Lung microvascular endothelial cell (primary cell): Measurements from ENCODE around the gene SLC16A5. TPM values are rescaled to one million over a fixed set of nuclear protein-coding genes. Genes with fewer than 3 reads are reported as not detected.
A peak's percentile ranks its signal among the peaks of the same experiment; 100 is the strongest.
"Not testable (repeated sequence)": the region's sequence is repeated elsewhere in the genome, so short reads cannot be mapped to it uniquely, and the experiment has no call there.

Experiments used
- DNase-seq, 2 donors: peaks; one replicate each; pipeline versions ENCODE4 v3.0.0 to v3.0.0-alpha.2; 2010; ENCODE audit warnings: low read depth in 2 of 2
- total RNA-seq: library from RNA; depleted of rRNA; stranded (reverse); fragments of >200 nt; gene quantifications from 2 replicates; pipeline ENCODE4 v1.2.1, GENCODE V29; 2014

Gene SLC16A5, protein sequence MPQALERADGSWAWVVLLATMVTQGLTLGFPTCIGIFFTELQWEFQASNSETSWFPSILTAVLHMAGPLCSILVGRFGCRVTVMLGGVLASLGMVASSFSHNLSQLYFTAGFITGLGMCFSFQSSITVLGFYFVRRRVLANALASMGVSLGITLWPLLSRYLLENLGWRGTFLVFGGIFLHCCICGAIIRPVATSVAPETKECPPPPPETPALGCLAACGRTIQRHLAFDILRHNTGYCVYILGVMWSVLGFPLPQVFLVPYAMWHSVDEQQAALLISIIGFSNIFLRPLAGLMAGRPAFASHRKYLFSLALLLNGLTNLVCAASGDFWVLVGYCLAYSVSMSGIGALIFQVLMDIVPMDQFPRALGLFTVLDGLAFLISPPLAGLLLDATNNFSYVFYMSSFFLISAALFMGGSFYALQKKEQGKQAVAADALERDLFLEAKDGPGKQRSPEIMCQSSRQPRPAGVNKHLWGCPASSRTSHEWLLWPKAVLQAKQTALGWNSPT
- total RNA-seq: 2.0 and 3.9 TPM in 2 replicates

DNA sequence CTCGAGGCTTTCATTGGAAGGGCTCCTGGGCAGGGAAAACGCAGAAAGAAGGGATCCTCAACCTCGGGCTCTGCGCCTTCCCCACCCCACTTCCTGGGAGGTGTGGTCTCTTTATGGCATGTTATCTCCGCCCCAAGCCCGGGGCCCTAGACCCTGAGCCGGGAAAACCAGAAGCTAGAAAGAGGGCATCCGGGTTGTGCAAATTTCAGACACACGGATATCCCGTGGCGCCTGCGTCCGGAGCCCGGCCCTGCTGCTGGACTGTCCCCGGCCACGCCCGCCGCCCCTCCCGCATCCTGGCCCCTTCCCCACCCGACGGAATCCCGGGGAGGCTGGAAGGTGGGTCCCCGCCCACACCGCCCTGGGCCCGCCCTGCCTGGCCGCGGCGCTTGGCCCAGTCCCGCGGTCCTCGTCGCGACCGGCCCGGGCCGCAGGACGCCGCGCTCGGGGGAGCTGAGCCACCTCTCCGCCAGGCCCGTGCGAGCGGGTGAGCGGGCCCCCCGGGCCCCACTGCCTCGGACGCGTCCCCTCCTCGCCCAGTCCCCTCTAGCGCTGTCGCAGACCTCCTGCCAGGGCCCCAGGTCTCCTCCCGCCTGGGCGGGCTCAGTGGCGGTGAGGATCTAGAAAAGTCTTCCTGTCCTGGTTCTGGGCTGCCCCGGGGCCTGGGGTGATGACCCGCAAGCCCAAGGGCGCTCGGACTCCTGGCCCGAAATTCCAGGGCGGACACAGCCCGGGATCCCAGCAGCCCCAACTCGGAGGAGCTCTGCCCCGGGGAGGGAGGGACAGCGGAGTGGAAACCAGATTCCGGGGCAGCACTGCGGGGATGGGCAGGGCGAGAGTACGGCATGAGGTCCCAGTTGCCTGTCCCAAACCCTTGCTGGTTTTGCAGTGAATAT, at the start of gene SLC16A5:
Gene SLC16A5 (plus strand): TSS at position 397 of the 896 bp plus-strand sequence. CDS start 5,683 bp downstream, outside the sequence.
- peak; percentile 72 to 94 for DNase-seq

DNA sequence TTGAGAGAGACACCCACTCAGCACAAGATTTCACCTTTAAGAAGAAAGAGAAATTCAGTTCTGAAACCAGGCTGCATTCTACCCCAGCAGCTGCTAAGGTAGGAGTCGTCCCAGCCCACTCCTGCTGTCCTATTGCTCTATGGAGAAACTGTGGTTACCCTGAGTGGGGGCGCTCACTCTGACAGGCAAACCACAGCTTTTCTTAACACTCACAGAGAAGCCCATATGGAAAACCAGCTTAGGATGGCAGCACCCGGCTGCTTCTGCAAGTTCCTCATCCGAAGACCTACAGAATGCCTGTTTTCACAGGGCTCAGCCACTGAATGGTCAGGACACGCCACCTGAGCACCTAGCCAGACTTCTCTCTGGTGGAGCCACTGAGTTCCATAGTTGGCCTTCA, 48.5 kb upstream of the SLC16A5 start:
- no peak for DNase-seq

DNA sequence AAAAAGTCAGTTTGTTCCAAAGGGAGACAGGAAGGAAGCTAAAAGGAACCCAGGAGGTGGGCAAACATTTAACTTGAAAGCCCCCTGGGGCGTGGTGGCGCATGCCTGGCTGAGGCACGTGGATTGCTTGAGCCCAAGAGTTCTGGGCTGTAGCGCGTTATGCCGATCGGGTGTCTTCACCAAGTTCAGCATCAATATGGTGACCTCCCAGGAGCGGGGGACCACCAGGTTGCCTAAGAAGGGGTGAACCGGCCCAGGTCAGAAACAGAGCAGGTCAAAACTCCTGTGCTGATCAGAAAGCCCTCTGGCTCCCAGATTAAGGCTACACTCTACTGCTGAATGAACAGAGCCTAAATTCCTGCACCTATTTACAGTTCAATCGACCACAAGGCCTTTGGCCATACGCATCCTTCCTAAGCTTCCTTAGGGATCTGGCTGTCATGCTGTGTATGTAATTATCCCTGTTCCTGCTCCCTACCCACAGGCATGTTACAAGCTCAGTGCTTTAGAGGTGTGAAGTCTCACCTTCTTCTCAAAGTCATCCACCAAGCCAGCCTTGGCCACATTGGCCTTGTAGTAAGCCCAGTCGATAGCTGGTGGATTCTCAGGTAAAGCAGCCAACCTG, 46.0 kb upstream of the SLC16A5 start:
- DNase-seq: no peak

DNA sequence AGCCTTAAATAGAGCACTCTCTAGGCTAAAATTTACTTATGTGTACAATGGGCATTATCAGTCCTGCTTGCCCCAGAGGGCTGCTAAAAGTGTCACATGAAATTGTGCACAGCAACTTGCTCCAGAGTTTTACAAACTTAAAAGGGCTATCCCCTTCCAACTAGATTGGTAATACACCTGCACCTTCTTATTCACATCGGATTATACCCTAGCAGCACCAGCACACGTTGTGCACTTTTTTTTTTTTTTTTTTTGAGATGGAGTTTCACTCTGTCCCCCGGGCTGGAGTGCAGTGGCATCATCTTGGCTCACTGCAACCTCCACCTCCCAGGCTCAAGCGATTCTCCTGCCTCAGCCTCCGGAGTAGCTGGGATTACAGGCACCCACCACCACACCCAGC, 44.0 kb upstream of the SLC16A5 start:
- DNase-seq: not testable (repeated sequence)

DNA sequence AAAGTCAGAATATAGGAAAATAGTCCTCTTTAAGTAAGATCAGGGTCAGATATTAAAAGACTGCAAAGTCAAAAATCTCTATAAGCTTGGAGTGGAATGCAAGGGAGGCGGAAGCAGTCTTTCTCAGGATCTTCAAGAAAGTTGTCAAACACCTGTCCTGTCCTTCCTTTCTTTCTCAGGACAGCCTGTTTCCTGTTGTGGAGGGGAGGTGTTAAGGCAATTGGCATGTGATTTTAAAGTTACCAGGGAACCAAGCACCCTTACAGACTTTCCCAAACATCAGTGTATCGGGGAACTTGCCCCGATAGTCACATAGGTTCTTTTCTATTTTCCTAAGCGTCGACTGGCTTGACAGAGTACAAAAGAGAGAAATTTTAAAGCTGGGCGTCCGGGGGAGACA, 43.0 kb upstream of the SLC16A5 start:
- no peak for DNase-seq

DNA sequence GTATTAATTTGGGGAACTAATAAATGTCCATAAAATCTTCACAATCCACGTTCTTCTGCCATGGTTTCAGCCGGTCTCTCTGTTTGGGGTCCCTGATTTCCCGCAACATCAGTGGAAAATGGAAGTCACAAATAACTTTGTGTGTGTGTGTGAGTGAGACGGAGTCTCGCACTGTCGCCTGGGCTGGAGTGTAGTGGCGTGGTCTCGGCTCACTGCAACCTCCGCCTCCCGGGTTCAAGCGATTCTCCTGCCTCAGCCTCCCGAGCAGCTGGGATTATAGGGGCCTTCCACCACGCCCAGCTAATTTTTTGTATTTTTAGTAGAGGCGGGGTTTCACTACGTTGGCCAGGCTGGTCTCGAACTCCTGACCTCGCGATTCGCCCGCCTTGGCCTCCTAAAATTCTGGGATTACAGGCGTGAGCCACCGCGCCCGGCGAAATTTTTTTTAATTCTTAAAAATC, 41.8 kb upstream of the SLC16A5 start:
- DNase-seq: not testable (repeated sequence)

DNA sequence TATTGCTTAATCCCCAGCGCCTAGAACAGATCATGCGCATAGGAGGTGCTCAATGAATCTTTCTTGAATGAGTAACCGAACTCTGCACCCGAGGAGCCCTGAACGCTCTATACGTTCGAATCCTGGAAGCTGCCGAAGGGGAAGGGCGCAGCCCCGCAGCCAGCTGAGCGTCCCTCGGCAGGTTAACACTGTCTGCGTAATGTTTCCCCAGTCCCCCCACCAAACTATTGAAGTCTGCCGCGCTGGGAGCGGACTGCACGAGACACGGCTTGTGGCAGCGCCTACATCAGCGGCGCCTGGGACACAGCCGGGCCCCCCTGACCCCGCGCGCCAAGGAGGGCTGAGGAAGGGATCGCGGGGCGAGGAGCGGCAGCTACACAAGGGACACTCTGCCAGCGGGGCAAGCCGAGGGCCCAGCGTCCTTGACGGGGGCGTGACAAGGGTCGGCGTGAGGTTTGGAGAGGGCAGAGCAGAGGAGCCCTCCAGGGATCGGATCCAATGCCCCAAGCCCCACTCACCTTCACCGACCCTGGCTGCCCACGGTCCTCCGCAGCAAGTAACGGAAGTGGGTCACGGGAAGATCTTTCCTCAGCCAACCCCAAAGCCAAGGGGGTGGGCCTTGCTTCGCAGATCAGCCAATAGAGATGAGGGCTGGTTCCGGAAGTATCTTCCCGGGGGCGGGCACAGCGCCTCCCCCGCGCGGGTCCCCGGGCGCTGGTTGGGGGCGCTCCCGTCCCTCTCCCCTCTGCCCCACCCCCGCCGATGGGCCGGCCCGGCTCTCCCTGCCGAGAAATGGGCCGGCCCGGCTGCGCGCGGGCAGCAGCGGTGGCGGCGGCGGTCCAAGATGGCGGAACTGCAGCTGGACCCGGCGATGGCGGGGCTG, 41.1 kb upstream of the SLC16A5 start, which contains the start of the genes ATP5PD and KCTD2:
Gene ATP5PD (minus strand): TSS at position 563 of the 883 bp plus-strand sequence. CDS start 4,319 bp downstream, outside the sequence.
Gene KCTD2 (plus strand): TSS at position 819 of the 883 bp plus-strand sequence. CDS start 26 bp downstream, at position 845.
- peak; percentile 97 for DNase-seq

DNA sequence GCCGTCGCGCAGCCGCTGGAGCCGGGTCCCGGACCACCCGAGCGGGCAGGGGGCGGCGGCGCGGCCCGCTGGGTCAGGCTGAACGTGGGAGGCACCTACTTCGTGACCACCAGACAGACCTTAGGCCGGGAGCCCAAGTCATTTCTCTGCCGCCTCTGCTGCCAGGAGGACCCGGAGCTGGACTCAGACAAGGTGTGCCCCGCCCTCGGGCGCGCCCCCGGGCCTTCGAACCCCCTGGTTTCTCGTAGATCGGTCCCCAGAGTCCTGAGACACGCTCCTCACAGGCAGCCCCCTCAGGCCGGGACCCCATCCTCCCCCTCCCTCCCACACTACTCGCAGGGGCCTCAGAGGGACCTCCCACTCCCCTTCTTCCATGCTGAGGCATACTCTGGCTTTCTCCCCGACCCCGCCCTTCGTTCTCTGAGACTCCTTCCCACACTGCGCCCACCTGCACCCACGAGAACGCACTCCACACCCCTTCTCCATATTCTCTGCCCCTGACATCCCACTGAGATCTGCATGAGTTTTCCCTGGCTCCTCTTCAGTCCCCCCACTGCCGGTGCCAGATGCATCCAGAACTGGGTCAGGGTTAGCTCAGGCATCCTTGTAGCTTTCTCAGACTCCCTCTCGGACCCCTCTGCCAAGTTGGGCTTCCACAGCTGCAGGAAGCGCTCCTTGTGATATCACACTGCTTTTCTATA, 40.2 kb upstream of the SLC16A5 start:
- peak in 1 of 2 donors; percentile 10 for DNase-seq

DNA sequence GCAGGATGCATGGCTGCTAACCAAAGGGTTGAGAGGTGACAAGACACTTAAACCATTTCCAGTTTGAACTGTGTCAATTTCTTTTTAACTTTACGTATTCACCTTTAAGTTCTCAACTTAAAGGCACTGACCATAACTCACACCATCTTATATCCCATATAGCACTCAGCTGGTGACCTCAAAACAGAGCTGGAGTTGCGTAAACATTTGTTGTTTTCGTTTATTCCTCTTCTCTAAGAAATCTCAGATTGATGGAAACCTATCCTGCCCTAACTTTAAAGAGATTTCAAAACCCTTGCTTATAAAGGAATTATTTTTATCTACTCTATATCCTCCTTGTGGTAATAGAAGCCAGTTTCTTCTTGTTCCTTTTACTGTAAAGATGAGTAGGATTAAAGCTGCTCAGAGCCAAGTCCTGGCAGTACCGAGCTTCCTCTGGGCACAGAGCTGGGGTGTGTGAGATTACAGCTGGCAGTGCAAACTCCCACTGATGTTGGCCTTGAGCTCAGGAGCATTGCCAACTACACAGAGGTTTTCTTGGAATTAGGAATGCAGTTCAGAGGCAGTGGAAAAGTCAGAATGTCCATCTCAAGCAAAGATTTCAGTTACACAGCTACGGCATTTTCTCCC, 39.4 kb upstream of the SLC16A5 start:
- peak in 1 of 2 donors; percentile 7 for DNase-seq

DNA sequence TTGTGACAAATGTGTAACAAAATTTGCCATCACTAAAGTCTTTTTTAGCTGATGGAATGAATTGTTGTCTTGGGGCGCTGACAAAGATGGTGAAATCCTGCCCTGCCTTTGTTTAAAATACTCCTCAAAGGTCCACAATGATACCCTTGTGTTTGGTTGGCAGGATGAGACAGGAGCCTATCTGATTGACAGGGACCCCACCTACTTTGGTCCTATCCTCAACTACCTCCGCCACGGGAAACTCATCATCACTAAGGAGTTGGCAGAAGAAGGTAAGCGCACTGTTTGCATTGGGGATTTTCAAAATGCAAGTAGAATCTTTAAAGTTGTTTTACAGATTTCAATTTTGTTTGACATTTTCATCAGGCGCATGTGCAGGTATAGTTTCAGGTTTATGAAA, 38.7 kb upstream of the SLC16A5 start:
- no peak for DNase-seq

DNA sequence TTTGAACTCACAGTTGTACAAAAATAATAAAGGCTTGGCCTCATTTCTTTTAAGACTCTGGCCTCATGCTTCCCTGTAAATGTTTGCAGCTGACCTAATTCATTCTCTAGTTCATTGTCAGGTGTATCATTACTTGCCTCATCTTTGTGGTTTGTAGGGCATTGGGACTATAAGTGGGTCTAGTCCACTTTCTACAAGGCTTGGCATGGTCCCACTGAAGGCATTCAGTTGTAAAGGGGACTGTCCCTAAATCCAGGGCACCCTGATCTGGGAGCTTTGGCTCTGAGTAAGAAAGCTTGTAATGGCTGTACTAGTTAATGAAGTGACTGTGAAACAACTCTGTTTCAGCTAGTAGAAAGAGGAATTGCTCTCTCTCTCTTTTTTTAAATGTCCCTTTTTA, 38.0 kb upstream of the SLC16A5 start:
- DNase-seq: no peak

DNA sequence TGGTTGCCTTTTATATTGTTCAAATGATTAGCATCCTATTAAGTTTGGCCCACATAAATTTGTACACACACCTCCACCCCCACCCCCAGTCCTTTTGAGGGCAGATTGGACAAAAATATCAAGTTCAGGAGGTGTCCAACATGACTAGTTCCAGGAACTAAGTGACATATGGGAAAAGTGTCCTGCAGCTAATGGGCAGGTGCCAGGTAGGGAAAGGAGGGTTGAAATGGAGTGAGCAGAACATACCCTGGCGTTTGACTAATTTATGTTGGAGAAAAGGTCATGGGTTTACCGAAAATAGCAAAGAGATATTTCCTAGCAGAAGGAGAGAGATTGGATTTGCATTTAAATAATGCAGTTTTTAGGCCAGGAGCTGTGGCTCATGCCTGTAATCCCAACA, 35.8 kb upstream of the SLC16A5 start:
- no peak for DNase-seq

DNA sequence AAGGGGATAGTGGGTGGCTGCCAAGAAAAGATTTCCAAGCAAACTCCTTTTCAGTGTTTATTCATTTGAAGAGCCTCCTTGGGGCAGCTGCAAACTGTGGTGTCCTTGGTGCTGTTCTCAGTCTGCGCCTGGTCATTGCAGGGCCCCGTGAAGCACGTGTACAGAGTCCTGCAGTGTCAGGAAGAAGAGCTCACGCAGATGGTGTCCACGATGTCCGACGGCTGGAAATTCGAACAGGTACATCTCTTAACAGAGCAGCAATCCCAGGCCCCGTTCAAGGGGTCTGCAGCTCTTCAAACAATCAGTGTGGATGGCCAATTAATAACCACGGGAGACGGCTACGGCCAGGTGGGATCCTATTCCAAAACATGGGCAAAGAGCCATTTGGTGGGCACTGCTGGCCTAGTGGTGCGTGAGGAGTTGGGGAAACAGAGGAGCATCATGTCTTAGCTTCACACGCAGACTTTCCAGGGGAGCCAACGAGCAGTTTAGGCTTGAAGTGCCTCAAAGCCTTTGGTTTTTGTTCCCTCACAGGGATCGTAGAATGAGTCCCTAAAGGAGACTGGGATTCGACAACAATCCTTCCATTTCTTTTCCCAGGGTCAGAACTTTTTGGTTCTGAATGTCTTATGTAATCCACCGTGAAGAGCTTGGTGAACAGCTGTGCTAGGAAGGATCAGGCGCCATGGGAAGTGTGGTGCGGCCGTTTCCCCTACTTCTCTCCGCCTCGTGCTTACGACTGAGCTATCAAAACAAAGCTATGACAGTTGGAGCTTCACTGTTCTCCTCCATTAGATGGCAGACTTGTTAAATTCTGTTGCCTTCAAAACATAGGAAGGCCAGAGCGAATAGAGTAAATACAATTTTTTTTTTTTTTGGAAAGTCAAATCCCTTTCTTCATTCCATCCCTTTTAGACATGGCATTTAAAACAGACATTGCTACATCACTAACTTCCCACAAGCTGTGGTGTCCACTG, 28.1 kb upstream of the SLC16A5 start:
- peak; percentile 77 to 86 for DNase-seq

DNA sequence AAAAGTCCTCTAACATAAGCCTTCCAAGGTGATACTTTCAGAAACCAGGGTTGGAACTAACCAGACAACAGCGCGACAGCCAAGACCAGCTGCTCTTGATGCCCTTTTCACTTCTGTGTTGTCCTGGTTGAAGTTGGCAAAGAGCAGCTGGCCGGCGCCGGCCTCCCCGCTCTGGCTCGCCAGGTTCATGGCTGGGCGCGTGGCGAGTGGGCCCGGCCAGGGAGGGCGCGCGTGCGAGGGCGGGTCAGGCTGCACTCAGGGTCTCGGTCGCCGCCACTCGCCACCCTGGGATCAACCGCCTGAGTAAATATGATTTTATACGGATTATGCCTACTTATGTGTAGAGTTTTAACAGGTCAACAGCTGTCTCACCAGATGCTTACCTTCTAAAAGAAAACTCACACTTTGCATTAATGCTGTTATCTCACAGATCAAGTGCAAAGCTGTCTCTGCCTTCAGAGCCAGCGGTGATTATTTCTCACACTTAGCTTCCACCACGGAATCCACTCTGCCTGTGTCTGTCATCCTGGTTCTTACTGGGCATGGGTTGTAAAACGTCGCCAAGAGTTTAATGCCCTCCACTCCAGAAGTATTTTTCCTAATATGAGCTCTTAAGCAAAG, 27.2 kb upstream of the SLC16A5 start:
- DNase-seq: peak in 1 of 2 donors; percentile 32

DNA sequence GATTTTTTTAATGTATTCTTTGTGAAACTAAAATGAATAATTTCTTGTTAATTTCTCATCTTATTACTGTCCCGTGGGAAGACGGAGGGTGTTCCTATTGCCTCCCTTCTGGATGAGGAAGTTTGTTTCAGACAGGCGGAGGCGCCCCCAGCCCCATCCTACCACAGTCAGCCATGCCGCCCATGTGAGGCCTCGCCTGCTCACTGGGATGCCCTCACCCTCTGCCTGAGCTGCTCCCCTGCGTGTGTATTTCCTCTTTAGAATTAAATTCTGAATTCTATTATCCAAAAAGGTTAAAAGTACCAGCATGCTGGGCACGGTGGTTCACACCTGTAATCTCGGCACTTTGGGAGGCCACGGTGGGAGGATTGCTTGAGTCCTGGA, 26.7 kb upstream of the SLC16A5 start:
- DNase-seq: no peak

DNA sequence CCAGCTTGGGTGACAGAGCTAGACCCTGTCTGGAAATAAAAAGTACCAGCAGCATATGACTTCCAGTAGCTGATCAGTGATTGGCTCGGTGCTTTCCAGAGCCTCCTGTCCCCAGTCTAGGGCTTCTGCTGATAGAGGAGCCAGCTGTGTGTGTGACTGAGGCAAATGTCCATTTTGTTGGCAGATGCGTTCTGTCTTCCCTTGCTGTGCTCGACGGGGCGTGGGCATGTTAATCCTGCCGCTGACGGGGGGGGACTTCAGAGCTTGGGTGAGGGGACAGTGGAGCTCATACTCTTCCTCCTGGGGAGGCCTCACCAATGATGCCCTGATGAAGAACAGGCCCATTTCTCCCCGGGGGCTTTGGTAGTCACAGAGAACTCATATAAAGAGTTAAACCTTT, 26.1 kb upstream of the SLC16A5 start:
- DNase-seq: no peak

DNA sequence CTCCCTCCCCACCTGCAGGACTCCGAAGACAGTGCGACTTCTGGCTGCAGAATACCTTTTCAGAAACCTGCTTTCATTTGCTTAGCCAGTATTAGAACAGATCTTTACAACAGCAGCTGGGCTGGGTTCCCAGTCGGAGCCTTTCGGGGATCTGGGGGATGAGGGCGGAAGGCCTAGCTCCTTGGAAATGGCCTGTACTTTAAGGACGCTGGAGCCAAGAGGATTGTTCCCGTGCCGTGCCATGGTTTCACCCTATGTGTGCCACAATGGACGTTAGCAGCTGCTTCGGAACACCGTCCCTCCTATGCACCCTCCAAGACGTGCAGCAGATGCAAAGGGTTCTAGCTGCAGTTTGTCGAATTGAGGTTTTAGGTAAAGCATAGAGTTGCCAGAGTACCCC, 24.6 kb upstream of the SLC16A5 start:
- no peak for DNase-seq

DNA sequence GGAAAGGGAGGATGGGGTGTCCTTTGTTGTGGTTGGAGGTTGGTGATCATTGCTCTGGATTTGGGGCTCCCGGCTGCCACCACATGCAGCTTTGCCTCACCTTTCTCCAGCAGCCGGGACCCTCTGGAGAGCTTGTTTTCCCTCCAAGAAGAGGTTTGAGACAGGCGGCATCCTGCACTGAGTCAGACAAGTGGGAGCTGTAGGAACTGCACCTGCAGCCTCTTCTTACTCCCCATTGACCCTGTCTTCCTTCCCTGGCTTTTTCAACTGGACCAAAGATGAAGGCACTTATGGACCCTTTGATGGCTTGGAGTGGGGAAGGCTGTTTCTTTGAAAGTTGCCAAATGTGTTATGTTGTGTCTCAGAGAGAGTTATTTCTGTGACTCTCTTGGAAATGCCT, 24.1 kb upstream of the SLC16A5 start:
- DNase-seq: no peak
